ENCODE data around the gene DYNLT2.

Gene DYNLT2

GRCh38 chr6:169692516-169692915, 58.9 kb downstream of the DYNLT2 start:
- no peak for DNase-seq

GRCh38 chr6:169691260-169691659, 60.1 kb downstream of the DYNLT2 start:
- DNase-seq = no peak
